HEK293 (cell line): Measurements from ENCODE around the gene SAYSD1.
A peak's percentile ranks its signal among the peaks of the same experiment; 100 is the strongest.

Experiments
- BCL11B ChIP-seq: fragments of 450-650 bp; formaldehyde crosslinking; IDR thresholded peaks from 2 replicates; pipeline ENCODE4 v1.5.1; 2016; ENCODE audit warnings: low read depth, missing biosample characterization, missing genetic modification characterization
- GFI1B ChIP-seq: fragments of 450-650 bp; formaldehyde crosslinking; IDR thresholded peaks from 2 replicates; pipeline ENCODE4 v1.5.1; 2016; ENCODE audit warnings: missing biosample characterization, missing genetic modification characterization
- MZF1 ChIP-seq: fragments of 450-650 bp; formaldehyde crosslinking; IDR thresholded peaks from 2 replicates; pipeline ENCODE4 v1.5.1; 2017; ENCODE audit warnings: missing biosample characterization, missing genetic modification characterization, borderline replicate concordance
- SCRT1 ChIP-seq: fragments of 450-650 bp; formaldehyde crosslinking; IDR thresholded peaks from 2 replicates; pipeline ENCODE4 v1.5.1; 2016; ENCODE audit warnings: missing biosample characterization, missing genetic modification characterization, borderline replicate concordance
- SP2 ChIP-seq: fragments of 450-650 bp; formaldehyde crosslinking; IDR thresholded peaks from 2 replicates; pipeline ENCODE4 v1.5.1; 2016; ENCODE audit warnings: missing biosample characterization, missing genetic modification characterization
- ZEB2 ChIP-seq: fragments of 450-650 bp; formaldehyde crosslinking; IDR thresholded peaks from 2 replicates; pipeline ENCODE4 v1.5.1; 2016; ENCODE audit warnings: missing biosample characterization, missing genetic modification characterization
- ZFP41 ChIP-seq: fragments of 450-650 bp; formaldehyde crosslinking; IDR thresholded peaks from 2 replicates; pipeline ENCODE4 v1.5.1; 2016; ENCODE audit warnings: missing biosample characterization, missing genetic modification characterization, borderline replicate concordance
- ZNF133 ChIP-seq: fragments of 450-650 bp; formaldehyde crosslinking; IDR thresholded peaks from 2 replicates; pipeline ENCODE4 v1.5.1; 2016; ENCODE audit warnings: missing biosample characterization, missing genetic modification characterization
- ZNF155 ChIP-seq: fragments of 450-650 bp; formaldehyde crosslinking; IDR thresholded peaks from 2 replicates; pipeline ENCODE4 v1.5.1; 2016; ENCODE audit warnings: missing biosample characterization, missing genetic modification characterization
- ZNF16 ChIP-seq: fragments of 450-650 bp; formaldehyde crosslinking; IDR thresholded peaks from 2 replicates; pipeline ENCODE4 v1.5.1; 2016; ENCODE audit warnings: low read depth, missing biosample characterization, missing genetic modification characterization
- ZNF184 ChIP-seq: fragments of 450-650 bp; IDR thresholded peaks from 2 replicates; pipeline ENCODE4 v1.5.1; 2018; ENCODE audit warnings: missing biosample characterization, mild to moderate bottlenecking, missing genetic modification characterization
- ZNF19 ChIP-seq: fragments of 450-650 bp; formaldehyde crosslinking; IDR thresholded peaks from 2 replicates; pipeline ENCODE4; 2016; ENCODE audit warnings: missing biosample characterization, missing genetic modification characterization, low read depth
- ZNF221 ChIP-seq: fragments of 450-650 bp; formaldehyde crosslinking; IDR thresholded peaks from 2 replicates; pipeline ENCODE4 v1.5.1; 2017; ENCODE audit warnings: missing biosample characterization, missing genetic modification characterization, borderline replicate concordance
- ZNF302 ChIP-seq: fragments of 450-650 bp; formaldehyde crosslinking; IDR thresholded peaks from 2 replicates; pipeline ENCODE4 v1.5.1; 2016; ENCODE audit warnings: missing biosample characterization, missing genetic modification characterization, low read depth
- ZNF335 ChIP-seq: fragments of 450-650 bp; formaldehyde crosslinking; conservative IDR thresholded peaks from 2 replicates; pipeline ENCODE4 v1.5.1; 2016; ENCODE audit warnings: missing biosample characterization, missing genetic modification characterization
- ZNF341 ChIP-seq: fragments of 450-650 bp; formaldehyde crosslinking; IDR thresholded peaks from 2 replicates; pipeline ENCODE4; 2016; ENCODE audit warnings: low read depth, missing biosample characterization, missing genetic modification characterization
- ZNF366 ChIP-seq: fragments of 450-650 bp; formaldehyde crosslinking; conservative IDR thresholded peaks from 2 replicates; pipeline ENCODE4 v1.5.1; 2016; ENCODE audit warnings: missing biosample characterization, missing genetic modification characterization
- ZNF404 ChIP-seq: fragments of 450-650 bp; formaldehyde crosslinking; IDR thresholded peaks from 2 replicates; pipeline ENCODE4 v1.5.1; 2017; ENCODE audit warnings: missing biosample characterization, missing genetic modification characterization
- ZNF416 ChIP-seq: fragments of 450-650 bp; formaldehyde crosslinking; IDR thresholded peaks from 2 replicates; pipeline ENCODE4 v1.5.1; 2016; ENCODE audit warnings: missing biosample characterization, missing genetic modification characterization
- ZNF510 ChIP-seq: fragments of 450-650 bp; formaldehyde crosslinking; IDR thresholded peaks from 2 replicates; pipeline ENCODE4 v1.5.1; 2018; ENCODE audit warnings: mild to moderate bottlenecking, missing genetic modification characterization, missing biosample characterization; ENCODE audit not compliant: insufficient replicate concordance
- ZNF513 ChIP-seq: fragments of 450-650 bp; IDR thresholded peaks from 2 replicates; pipeline ENCODE4 v1.5.1; 2018; ENCODE audit warnings: missing biosample characterization, missing genetic modification characterization
- ZNF555 ChIP-seq: fragments of 450-650 bp; formaldehyde crosslinking; conservative IDR thresholded peaks from 2 replicates; pipeline ENCODE4 v1.5.1; 2017; ENCODE audit warnings: missing biosample characterization, mild to moderate bottlenecking, missing genetic modification characterization, inconsistent platforms
- ZNF600 ChIP-seq: fragments of 450-650 bp; formaldehyde crosslinking; IDR thresholded peaks from 2 replicates; pipeline ENCODE4 v1.5.1; 2016; ENCODE audit warnings: missing biosample characterization, missing genetic modification characterization
- ZNF626 ChIP-seq: fragments of 450-650 bp; sonication (Bioruptor Pico); formaldehyde crosslinking; IDR thresholded peaks from 2 replicates; pipeline ENCODE4 v1.5.1; 2018; ENCODE audit warnings: missing biosample characterization, missing genetic modification characterization, inconsistent platforms
- ZNF645 ChIP-seq: fragments of 450-650 bp; formaldehyde crosslinking; IDR thresholded peaks from 2 replicates; pipeline ENCODE4; 2016; ENCODE audit warnings: missing biosample characterization, missing genetic modification characterization
- ZNF664 ChIP-seq: fragments of 450-650 bp; formaldehyde crosslinking; IDR thresholded peaks from 2 replicates; pipeline ENCODE4 v1.5.1; 2016; ENCODE audit warnings: missing biosample characterization, missing genetic modification characterization
- ZNF791 ChIP-seq: fragments of 450-650 bp; formaldehyde crosslinking; IDR thresholded peaks from 2 replicates; pipeline ENCODE4 v1.5.1; 2016; ENCODE audit warnings: missing biosample characterization, missing genetic modification characterization
- ZSCAN16 ChIP-seq: fragments of 450-650 bp; formaldehyde crosslinking; IDR thresholded peaks from 2 replicates; pipeline ENCODE4 v1.5.1; 2016; ENCODE audit warnings: missing biosample characterization, missing genetic modification characterization
- ZSCAN23 ChIP-seq: fragments of 450-650 bp; formaldehyde crosslinking; IDR thresholded peaks from 2 replicates; pipeline ENCODE4 v1.5.1; 2016; ENCODE audit warnings: missing biosample characterization, missing genetic modification characterization
- TF ChIP-seq, protein P1 (sequence below): fragments of 450-650 bp; formaldehyde crosslinking; IDR thresholded peaks from 2 replicates; pipeline ENCODE4 v1.5.1; 2016; ENCODE audit warnings: missing biosample characterization, missing genetic modification characterization
- TF ChIP-seq, protein P2 (sequence below): fragments of 450-650 bp; formaldehyde crosslinking; IDR thresholded peaks from 2 replicates; pipeline ENCODE4 v1.5.1; 2016; ENCODE audit warnings: missing biosample characterization, missing genetic modification characterization
- TF ChIP-seq, protein P3 (sequence below): fragments of 450-650 bp; formaldehyde crosslinking; IDR thresholded peaks from 2 replicates; pipeline ENCODE4 v1.5.1; 2016; ENCODE audit warnings: missing biosample characterization, missing genetic modification characterization, low read depth
- TF ChIP-seq, protein P4 (sequence below): fragments of 450-650 bp; formaldehyde crosslinking; IDR thresholded peaks from 2 replicates; pipeline ENCODE4 v1.5.1; 2016; ENCODE audit warnings: missing biosample characterization, missing genetic modification characterization

SAYSD1 gene

DNA sequence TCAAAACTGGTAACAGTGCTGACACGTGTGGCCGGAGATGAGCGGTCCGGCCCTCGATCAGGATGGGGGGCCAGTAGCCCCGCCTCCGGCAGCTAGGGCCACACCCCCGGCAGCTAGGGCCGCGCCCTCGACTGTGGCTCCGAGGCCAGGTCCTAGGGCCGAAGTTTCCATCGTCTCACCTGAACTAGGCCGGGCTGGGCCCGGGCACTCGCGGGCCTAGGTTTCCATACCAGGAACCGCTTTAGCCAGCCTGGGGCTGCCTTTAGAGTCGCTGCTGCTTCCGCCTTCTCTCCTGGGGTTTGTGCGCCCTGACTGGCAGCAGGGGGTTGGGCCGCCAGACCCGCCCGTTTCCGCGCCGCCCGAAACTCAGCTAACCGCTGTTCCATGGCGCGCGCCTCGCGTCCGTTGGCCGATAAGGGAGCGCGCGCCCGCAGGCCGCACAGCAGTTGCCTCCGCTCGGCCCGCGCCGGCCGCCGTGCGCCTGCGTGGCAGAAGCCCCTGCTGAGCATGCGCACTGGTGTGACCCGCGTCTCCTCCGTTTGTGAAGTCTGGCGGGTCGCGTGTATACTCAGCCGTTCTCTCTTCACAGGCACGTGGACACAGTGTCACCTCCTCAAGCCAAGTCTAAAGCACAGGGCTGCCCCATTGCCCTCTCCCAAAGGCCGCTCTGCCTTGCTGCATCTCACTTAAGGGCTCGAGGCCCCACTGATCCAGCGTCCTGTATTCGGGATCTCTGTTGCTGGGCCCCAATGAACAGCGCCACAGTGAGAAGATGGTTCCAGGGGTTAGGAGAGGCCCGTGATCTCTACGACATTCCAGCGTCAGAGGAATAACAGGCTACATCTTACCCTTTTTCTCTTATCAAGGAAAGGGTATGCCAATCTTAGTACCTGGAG is at the start of gene SAYSD1 (continued):
- no peak for TF ChIP-seq ZNF645
- TF ChIP-seq ZNF626 (tag by site-specific recombination), result no peak; the same call in 1 of the 2 replicates
- TF ChIP-seq SP2 (tag by site-specific recombination), result peak; percentile 53
- TF ChIP-seq, protein P1, sequence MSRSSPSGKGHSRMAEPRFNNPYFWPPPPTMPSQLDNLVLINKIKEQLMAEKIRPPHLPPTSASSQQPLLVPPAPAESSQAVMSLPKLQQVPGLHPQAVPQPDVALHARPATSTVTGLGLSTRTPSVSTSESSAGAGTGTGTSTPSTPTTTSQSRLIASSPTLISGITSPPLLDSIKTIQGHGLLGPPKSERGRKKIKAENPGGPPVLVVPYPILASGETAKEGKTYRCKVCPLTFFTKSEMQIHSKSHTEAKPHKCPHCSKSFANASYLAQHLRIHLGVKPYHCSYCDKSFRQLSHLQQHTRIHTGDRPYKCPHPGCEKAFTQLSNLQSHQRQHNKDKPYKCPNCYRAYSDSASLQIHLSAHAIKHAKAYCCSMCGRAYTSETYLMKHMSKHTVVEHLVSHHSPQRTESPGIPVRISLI (tag by site-specific recombination), result no peak
- peak; percentile 98 for TF ChIP-seq ZEB2 (tag by site-specific recombination)
- TF ChIP-seq, protein P2, sequence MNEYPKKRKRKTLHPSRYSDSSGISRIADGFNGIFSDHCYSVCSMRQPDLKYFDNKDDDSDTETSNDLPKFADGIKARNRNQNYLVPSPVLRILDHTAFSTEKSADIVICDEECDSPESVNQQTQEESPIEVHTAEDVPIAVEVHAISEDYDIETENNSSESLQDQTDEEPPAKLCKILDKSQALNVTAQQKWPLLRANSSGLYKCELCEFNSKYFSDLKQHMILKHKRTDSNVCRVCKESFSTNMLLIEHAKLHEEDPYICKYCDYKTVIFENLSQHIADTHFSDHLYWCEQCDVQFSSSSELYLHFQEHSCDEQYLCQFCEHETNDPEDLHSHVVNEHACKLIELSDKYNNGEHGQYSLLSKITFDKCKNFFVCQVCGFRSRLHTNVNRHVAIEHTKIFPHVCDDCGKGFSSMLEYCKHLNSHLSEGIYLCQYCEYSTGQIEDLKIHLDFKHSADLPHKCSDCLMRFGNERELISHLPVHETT (tag by site-specific recombination), result peak; percentile 76
- no peak; the same call in 1 of the 2 replicates for TF ChIP-seq ZNF302
- no peak for TF ChIP-seq ZNF791 (tag by site-specific recombination)
- TF ChIP-seq ZNF155 (tag by site-specific recombination), result no peak
- no peak; the same call in 1 of the 2 replicates for TF ChIP-seq ZNF184 (tag by site-specific recombination)
- no peak for TF ChIP-seq ZNF133 (tag by site-specific recombination)
- no peak for TF ChIP-seq ZNF555 (tag by site-specific recombination)
- TF ChIP-seq ZNF335 (tag by site-specific recombination), result peak; percentile 96
- TF ChIP-seq ZSCAN23, result peak; percentile 83; the same call in 1 of the 2 replicates
- no peak for TF ChIP-seq ZNF19
- no peak for TF ChIP-seq ZNF510 (tag by site-specific recombination)
- no peak for TF ChIP-seq ZNF513 (tag by site-specific recombination)
- TF ChIP-seq MZF1 (tag by site-specific recombination), result no peak
- TF ChIP-seq ZNF16 (tag by site-specific recombination), result no peak
- no peak for TF ChIP-seq ZNF664
- TF ChIP-seq ZNF600 (tag by site-specific recombination), result peak; percentile 84
- 0 out of 2 replicates have a peak, but pooled peaks have one; percentile 40 for TF ChIP-seq ZSCAN16 (tag by site-specific recombination)
- peak; percentile 89 for TF ChIP-seq ZNF341
- TF ChIP-seq, protein P3, sequence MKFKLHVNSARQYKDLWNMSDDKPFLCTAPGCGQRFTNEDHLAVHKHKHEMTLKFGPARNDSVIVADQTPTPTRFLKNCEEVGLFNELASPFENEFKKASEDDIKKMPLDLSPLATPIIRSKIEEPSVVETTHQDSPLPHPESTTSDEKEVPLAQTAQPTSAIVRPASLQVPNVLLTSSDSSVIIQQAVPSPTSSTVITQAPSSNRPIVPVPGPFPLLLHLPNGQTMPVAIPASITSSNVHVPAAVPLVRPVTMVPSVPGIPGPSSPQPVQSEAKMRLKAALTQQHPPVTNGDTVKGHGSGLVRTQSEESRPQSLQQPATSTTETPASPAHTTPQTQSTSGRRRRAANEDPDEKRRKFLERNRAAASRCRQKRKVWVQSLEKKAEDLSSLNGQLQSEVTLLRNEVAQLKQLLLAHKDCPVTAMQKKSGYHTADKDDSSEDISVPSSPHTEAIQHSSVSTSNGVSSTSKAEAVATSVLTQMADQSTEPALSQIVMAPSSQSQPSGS, result no peak
- 0 out of 2 replicates have a peak, but pooled peaks have one; percentile 41 for TF ChIP-seq BCL11B (tag by site-specific recombination)
- TF ChIP-seq ZNF404 (tag by site-specific recombination), result no peak
- TF ChIP-seq ZNF366 (tag by site-specific recombination), result no peak
- TF ChIP-seq ZNF416 (tag by site-specific recombination), result no peak
- TF ChIP-seq, protein P4, sequence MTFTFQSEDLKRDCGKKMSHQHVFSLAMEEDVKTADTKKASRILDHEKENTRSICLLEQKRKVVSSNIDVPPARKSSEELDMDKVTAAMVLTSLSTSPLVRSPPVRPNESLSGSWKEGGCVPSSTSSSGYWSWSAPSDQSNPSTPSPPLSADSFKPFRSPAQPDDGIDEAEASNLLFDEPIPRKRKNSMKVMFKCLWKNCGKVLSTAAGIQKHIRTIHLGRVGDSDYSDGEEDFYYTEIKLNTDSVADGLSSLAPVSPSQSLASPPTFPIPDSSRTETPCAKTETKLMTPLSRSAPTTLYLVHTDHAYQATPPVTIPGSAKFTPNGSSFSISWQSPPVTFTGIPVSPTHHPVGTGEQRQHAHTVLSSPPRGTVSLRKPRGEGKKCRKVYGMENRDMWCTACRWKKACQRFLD (tag by site-specific recombination), result no peak
- TF ChIP-seq ZNF221, result no peak; the same call in 1 of the 2 replicates
- TF ChIP-seq ZFP41 (tag by site-specific recombination), result no peak
- TF ChIP-seq GFI1B (tag by site-specific recombination), result no peak
- no peak for TF ChIP-seq SCRT1 (tag by site-specific recombination)
